Measurements from ENCODE around the gene SPDYE2B. TPM values are rescaled to one million over a fixed set of nuclear protein-coding genes. Genes with fewer than 3 reads are reported as not detected.
"Not testable (repeated sequence)": the region's sequence is repeated elsewhere in the genome, so short reads cannot be mapped to it uniquely, and the experiment has no call there.

Gene SPDYE2B
- total RNA-seq (not detected in 2 replicates), polyA plus RNA-seq (not detected in 2 replicates), polyA minus RNA-seq (not detected in 2 replicates), Bru-seq, nascent RNA (percentile 4 among the genes with signal in this experiment), BruChase-seq, experiment 1, labeled RNA remaining after a 6-hour chase (not detected), BruChase-seq, experiment 2, labeled RNA remaining after a 2-hour chase (not detected)
- polyA plus RNA-seq (2011; cell fraction: cytosol; rRNA removed): not detected in 2 replicates
- not detected in 2 replicates for polyA plus RNA-seq (2011; cell fraction: nucleus; rRNA removed)
- polyA plus RNA-seq (2012): 0.25 and 0.38 TPM in 2 replicates
- not detected for polyA minus RNA-seq (2011; cell fraction: cytosol; rRNA and poly(A)+ RNA removed)
- polyA minus RNA-seq (2011; cell fraction: nucleus; rRNA and poly(A)+ RNA removed): not detected in 2 replicates
- long read RNA-seq, partial matches to known transcripts: 0 of 253 reads
- long read RNA-seq, other reads (novel, unspliced or antisense): 253 of 253 reads

GRCh38 chr7:102649924-102650323, at the start of gene SPDYE2B:
SPDYE2B (plus strand) TSS chr7:102650319; CDS start chr7:102652349, 2,030 bp downstream.
- H3K4me2 ChIP-seq (ENCODE audit: insufficient read depth, low read length); H4K20me1 ChIP-seq (replicated peaks; ENCODE audit: control insufficient read depth, extremely low read depth, insufficient read depth, low read length); CTCF ChIA-PET; H3K36me3 ChIP-seq (ENCODE audit: control insufficient read depth in 2 of 2, extremely low read depth in 1 of 2, insufficient read depth in 2 of 2, low read length in 2 of 2); H3K9me1 ChIP-seq (replicated peaks; ENCODE audit: control insufficient read depth, extremely low read depth, insufficient read depth, low read length); dilution Hi-C loops (cut with MboI; ENCODE audit: extremely low pct_ligation_motif_present, low sequenced_read_pairs); DNase-seq (ENCODE audit: low read depth, low spot score); BruUV-seq (replicated peaks); POLR2A ChIA-PET; H2AFZ ChIP-seq (ENCODE audit: low read depth, low read length); intact Hi-C loops (cut with micrococcal nuclease); H3K9ac ChIP-seq (replicated peaks; ENCODE audit: extremely low read depth, insufficient read depth, low read length); H3K79me2 ChIP-seq (ENCODE audit: control insufficient read depth, insufficient read depth, low read length); H3K9me3 ChIP-seq (replicated peaks; ENCODE audit: control insufficient read depth, insufficient read depth, low read length); H3K4me1 ChIP-seq (ENCODE audit: control insufficient read depth, extremely low read depth, insufficient read depth, low read length); H3K4me3 ChIP-seq (replicated peaks in 1 of 3; ENCODE audit: insufficient read depth in 1 of 3, low read depth in 1 of 3, low read length in 3 of 3); H3K27me3 ChIP-seq (ENCODE audit: control insufficient read depth in 2 of 2, insufficient read depth in 2 of 2, low read length in 2 of 2); FAIRE-seq; H3K27ac ChIP-seq (ENCODE audit: insufficient read depth, low read depth, low read length): not testable (repeated sequence)

- CTCF ChIA-PET; H3K36me3 ChIP-seq (ENCODE audit: control insufficient read depth in 2 of 2, extremely low read depth in 1 of 2, insufficient read depth in 2 of 2, low read length in 2 of 2); H3K4me2 ChIP-seq (ENCODE audit: insufficient read depth, low read length); DNase-seq (ENCODE audit: low read depth, low spot score); dilution Hi-C loops (cut with MboI; ENCODE audit: extremely low pct_ligation_motif_present, low sequenced_read_pairs); H3K79me2 ChIP-seq (ENCODE audit: control insufficient read depth, insufficient read depth, low read length); BruUV-seq (replicated peaks); POLR2A ChIA-PET; H4K20me1 ChIP-seq (replicated peaks; ENCODE audit: control insufficient read depth, extremely low read depth, insufficient read depth, low read length); H2AFZ ChIP-seq (ENCODE audit: low read depth, low read length); H3K9me3 ChIP-seq (replicated peaks; ENCODE audit: control insufficient read depth, insufficient read depth, low read length); FAIRE-seq; H3K27me3 ChIP-seq (ENCODE audit: control insufficient read depth in 2 of 2, insufficient read depth in 2 of 2, low read length in 2 of 2); intact Hi-C loops (cut with micrococcal nuclease); H3K27ac ChIP-seq (ENCODE audit: insufficient read depth, low read depth, low read length); H3K4me3 ChIP-seq (replicated peaks in 1 of 3; ENCODE audit: insufficient read depth in 1 of 3, low read depth in 1 of 3, low read length in 3 of 3); H3K9me1 ChIP-seq (replicated peaks; ENCODE audit: control insufficient read depth, extremely low read depth, insufficient read depth, low read length); H3K4me1 ChIP-seq (ENCODE audit: control insufficient read depth, extremely low read depth, insufficient read depth, low read length); H3K9ac ChIP-seq (replicated peaks; ENCODE audit: extremely low read depth, insufficient read depth, low read length): not testable (repeated sequence)
Measured at GRCh38 chr7:102602317-102602716, 47.8 kb upstream of the SPDYE2B start.

- H4K20me1 ChIP-seq (replicated peaks; ENCODE audit: control insufficient read depth, extremely low read depth, insufficient read depth, low read length); dilution Hi-C loops (cut with MboI; ENCODE audit: extremely low pct_ligation_motif_present, low sequenced_read_pairs); intact Hi-C loops (cut with micrococcal nuclease); H3K4me3 ChIP-seq (replicated peaks in 1 of 3; ENCODE audit: insufficient read depth in 1 of 3, low read depth in 1 of 3, low read length in 3 of 3); FAIRE-seq; H3K27ac ChIP-seq (ENCODE audit: insufficient read depth, low read depth, low read length); DNase-seq (ENCODE audit: low read depth, low spot score); H3K4me2 ChIP-seq (ENCODE audit: insufficient read depth, low read length); POLR2A ChIA-PET; BruUV-seq (replicated peaks); H3K9me1 ChIP-seq (replicated peaks; ENCODE audit: control insufficient read depth, extremely low read depth, insufficient read depth, low read length); H3K36me3 ChIP-seq (ENCODE audit: control insufficient read depth in 2 of 2, extremely low read depth in 1 of 2, insufficient read depth in 2 of 2, low read length in 2 of 2); H3K4me1 ChIP-seq (ENCODE audit: control insufficient read depth, extremely low read depth, insufficient read depth, low read length); CTCF ChIA-PET; H2AFZ ChIP-seq (ENCODE audit: low read depth, low read length); H3K79me2 ChIP-seq (ENCODE audit: control insufficient read depth, insufficient read depth, low read length); H3K27me3 ChIP-seq (ENCODE audit: control insufficient read depth in 2 of 2, insufficient read depth in 2 of 2, low read length in 2 of 2); H3K9me3 ChIP-seq (replicated peaks; ENCODE audit: control insufficient read depth, insufficient read depth, low read length); H3K9ac ChIP-seq (replicated peaks; ENCODE audit: extremely low read depth, insufficient read depth, low read length): not testable (repeated sequence)
Measured at GRCh38 chr7:102604431-102605145, 45.5 kb upstream of the SPDYE2B start.

- H3K9me3 ChIP-seq (replicated peaks; ENCODE audit: control insufficient read depth, insufficient read depth, low read length); H3K4me3 ChIP-seq (replicated peaks in 1 of 3; ENCODE audit: insufficient read depth in 1 of 3, low read depth in 1 of 3, low read length in 3 of 3); dilution Hi-C loops (cut with MboI; ENCODE audit: extremely low pct_ligation_motif_present, low sequenced_read_pairs); H3K4me1 ChIP-seq (ENCODE audit: control insufficient read depth, extremely low read depth, insufficient read depth, low read length); H3K4me2 ChIP-seq (ENCODE audit: insufficient read depth, low read length); H3K36me3 ChIP-seq (ENCODE audit: control insufficient read depth in 2 of 2, extremely low read depth in 1 of 2, insufficient read depth in 2 of 2, low read length in 2 of 2); H4K20me1 ChIP-seq (replicated peaks; ENCODE audit: control insufficient read depth, extremely low read depth, insufficient read depth, low read length); H3K27me3 ChIP-seq (ENCODE audit: control insufficient read depth in 2 of 2, insufficient read depth in 2 of 2, low read length in 2 of 2); BruUV-seq (replicated peaks); H3K27ac ChIP-seq (ENCODE audit: insufficient read depth, low read depth, low read length); CTCF ChIA-PET; H3K9ac ChIP-seq (replicated peaks; ENCODE audit: extremely low read depth, insufficient read depth, low read length); FAIRE-seq; DNase-seq (ENCODE audit: low read depth, low spot score); H3K79me2 ChIP-seq (ENCODE audit: control insufficient read depth, insufficient read depth, low read length); intact Hi-C loops (cut with micrococcal nuclease); H2AFZ ChIP-seq (ENCODE audit: low read depth, low read length); H3K9me1 ChIP-seq (replicated peaks; ENCODE audit: control insufficient read depth, extremely low read depth, insufficient read depth, low read length); POLR2A ChIA-PET: not testable (repeated sequence)
Measured at GRCh38 chr7:102606848-102607247, 43.3 kb upstream of the SPDYE2B start.

Measured in endothelial cell of umbilical vein (primary cell).